ENCODE results near the gene ZMYM4.

Gene ZMYM4

GRCh38 chr1:35278886-35279554 is 10.5 kb downstream of the ZMYM4 start:
- no peak overlapping the region for H3K4me3 ChIP-seq (ENCODE audit: low read depth, low read length)
- peak; percentile 58 for DNase-seq (ENCODE audit: low read depth)
- TF ChIP-seq, protein P1, sequence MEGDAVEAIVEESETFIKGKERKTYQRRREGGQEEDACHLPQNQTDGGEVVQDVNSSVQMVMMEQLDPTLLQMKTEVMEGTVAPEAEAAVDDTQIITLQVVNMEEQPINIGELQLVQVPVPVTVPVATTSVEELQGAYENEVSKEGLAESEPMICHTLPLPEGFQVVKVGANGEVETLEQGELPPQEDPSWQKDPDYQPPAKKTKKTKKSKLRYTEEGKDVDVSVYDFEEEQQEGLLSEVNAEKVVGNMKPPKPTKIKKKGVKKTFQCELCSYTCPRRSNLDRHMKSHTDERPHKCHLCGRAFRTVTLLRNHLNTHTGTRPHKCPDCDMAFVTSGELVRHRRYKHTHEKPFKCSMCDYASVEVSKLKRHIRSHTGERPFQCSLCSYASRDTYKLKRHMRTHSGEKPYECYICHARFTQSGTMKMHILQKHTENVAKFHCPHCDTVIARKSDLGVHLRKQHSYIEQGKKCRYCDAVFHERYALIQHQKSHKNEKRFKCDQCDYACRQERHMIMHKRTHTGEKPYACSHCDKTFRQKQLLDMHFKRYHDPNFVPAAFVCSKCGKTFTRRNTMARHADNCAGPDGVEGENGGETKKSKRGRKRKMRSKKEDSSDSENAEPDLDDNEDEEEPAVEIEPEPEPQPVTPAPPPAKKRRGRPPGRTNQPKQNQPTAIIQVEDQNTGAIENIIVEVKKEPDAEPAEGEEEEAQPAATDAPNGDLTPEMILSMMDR (IDR thresholded peaks at IDR 0.05; ENCODE audit: low read depth, low read length): no peak
- TF ChIP-seq POLR2A (IDR thresholded peaks at IDR 0.05; ENCODE audit: extremely low read depth, insufficient read length) (no peak), MAX (IDR thresholded peaks at IDR 0.05; ENCODE audit: low read depth, low read length) (peak; percentile 44; the same call in 1 of the 2 replicates)

DNA sequence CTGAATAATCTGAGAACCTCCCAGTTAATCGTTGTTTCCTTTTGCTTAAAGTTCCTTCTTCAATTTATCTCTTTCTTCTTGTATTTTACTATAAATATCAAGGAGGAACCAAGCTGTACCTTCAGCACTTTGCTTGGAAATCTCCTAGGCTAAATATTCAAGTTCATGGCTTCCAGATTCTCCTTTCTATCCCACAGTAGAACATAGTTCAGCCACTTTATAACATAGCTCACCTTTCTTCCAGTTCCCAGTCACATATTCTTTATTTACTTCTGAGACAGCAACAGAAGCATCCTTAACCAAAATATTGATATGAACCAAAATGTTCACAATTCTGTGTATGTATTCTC is 11.0 kb downstream of the ZMYM4 start:
- no peak overlapping the region for H3K4me3 ChIP-seq (ENCODE audit: low read depth, low read length)
- no peak for DNase-seq (ENCODE audit: low read depth)
- TF ChIP-seq, protein P1 (IDR thresholded peaks at IDR 0.05; ENCODE audit: low read depth, low read length): no peak
- TF ChIP-seq MAX (IDR thresholded peaks at IDR 0.05; ENCODE audit: low read depth, low read length) (no peak), POLR2A (IDR thresholded peaks at IDR 0.05; ENCODE audit: extremely low read depth, insufficient read length) (no peak), MYC (IDR thresholded peaks at IDR 0.05; ENCODE audit: low read depth, low read length) (no peak)

DNA sequence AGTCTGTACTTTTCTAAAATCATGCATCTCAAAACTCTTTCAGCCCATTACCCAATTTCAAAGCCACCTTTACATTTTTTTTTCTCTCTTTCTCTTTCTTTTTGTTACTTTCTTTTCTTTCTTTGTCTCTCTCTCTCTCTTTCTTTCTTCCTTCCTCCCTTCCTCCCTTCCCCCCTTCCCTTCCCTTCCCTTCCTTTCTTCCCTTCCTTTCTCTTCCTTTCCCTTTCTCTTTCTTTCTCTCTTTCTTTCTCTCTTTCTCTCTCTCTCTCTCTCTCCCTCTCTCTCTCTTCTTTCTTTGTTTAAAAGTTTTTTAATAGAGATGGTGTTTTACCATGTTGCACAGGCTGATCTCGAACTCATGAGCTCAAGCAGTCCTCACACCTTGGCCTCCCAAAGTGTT is 11.5 kb downstream of the ZMYM4 start:
- TF ChIP-seq POLR2A (IDR thresholded peaks at IDR 0.05; ENCODE audit: extremely low read depth, insufficient read length) (no peak), MAX (IDR thresholded peaks at IDR 0.05; ENCODE audit: low read depth, low read length) (no peak), MYC (IDR thresholded peaks at IDR 0.05; ENCODE audit: low read depth, low read length) (no peak)
- TF ChIP-seq, protein P1 (IDR thresholded peaks at IDR 0.05; ENCODE audit: low read depth, low read length): no peak
- no peak for DNase-seq (ENCODE audit: low read depth)
- H3K4me3 ChIP-seq (ENCODE audit: low read depth, low read length): no peak overlapping the region

DNA sequence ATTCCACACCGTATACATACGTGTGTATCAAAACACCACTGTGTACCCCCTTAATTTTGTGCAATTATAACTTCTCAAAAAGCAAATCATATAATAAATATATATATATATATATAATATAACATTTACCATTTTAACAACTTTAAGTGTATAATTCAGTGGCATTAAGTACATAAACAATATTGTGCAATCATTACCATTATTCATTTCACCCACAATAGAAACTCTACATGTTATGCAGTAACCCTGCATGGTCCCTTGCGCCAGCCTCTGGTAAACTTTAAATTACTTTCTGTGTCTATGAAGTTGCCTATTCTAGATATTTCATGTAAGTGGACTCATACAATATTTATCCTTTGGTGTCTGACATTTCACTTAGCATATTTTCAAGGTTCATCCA is 13.1 kb downstream of the ZMYM4 start:
- DNase-seq (ENCODE audit: low read depth): no peak
- TF ChIP-seq MYC (IDR thresholded peaks at IDR 0.05; ENCODE audit: low read depth, low read length) (no peak), MAX (IDR thresholded peaks at IDR 0.05; ENCODE audit: low read depth, low read length) (no peak), POLR2A (IDR thresholded peaks at IDR 0.05; ENCODE audit: extremely low read depth, insufficient read length) (no peak)
- TF ChIP-seq, protein P1 (IDR thresholded peaks at IDR 0.05; ENCODE audit: low read depth, low read length): no peak
- H3K4me3 ChIP-seq (ENCODE audit: low read depth, low read length): no peak overlapping the region

DNA sequence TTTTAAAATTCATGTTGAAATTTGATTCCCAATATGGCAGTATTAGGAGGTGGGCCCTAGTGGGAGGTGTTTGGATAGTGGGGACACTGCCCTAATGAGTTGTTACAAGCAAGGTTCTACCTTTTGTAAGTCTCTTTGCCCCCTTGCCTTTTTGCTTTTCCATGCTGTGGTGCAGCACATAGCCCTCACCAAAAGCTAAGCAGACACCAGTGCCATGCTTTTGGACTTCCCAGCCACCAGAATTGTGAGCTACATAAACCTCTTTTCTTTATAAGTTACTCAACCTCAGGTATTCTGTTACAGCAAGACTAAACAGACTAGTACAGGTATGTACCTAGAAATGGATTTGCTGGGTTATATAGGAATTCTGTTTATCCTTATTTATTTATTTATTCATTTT is 13.7 kb downstream of the ZMYM4 start:
- H3K4me3 ChIP-seq (ENCODE audit: low read depth, low read length): no peak overlapping the region
- TF ChIP-seq MAX (IDR thresholded peaks at IDR 0.05; ENCODE audit: low read depth, low read length) (no peak), POLR2A (IDR thresholded peaks at IDR 0.05; ENCODE audit: extremely low read depth, insufficient read length) (no peak), MYC (IDR thresholded peaks at IDR 0.05; ENCODE audit: low read depth, low read length) (no peak)
- TF ChIP-seq, protein P1 (IDR thresholded peaks at IDR 0.05; ENCODE audit: low read depth, low read length): no peak
- DNase-seq (ENCODE audit: low read depth): no peak

All from NB4 (cell line).